PC-3 (cell line): Measurements from ENCODE around the gene DNAH3. TPM values are rescaled to one million over a fixed set of nuclear protein-coding genes. Genes with fewer than 3 reads are reported as not detected.
"Not testable (repeated sequence)": the region's sequence is repeated elsewhere in the genome, so short reads cannot be mapped to it uniquely, and the experiment has no call there.

Experiments
- ATAC-seq: fragments of 200-7000 bp; cut with Tn5 transposase; 2 replicates; pipeline ENCODE4 v1.9.1; 2020; ENCODE audit warnings: mild to moderate bottlenecking, moderate library complexity
- BruUV-seq: library from RNA; stranded (reverse); fragments of 400-500 nt; replicated peaks from 2 replicates; lab custom pipeline; 2021; lab: Mats Ljungman, UMichigan
- CTCF ChIA-PET: fragments of 300-600 bp; sonication (Branson Sonifier 250); formaldehyde crosslinking; loops from one replicate; lab custom pipeline; 2022; ENCODE audit warnings: antibody characterized with exemption; lab: Charles Lee
- POLR2A ChIA-PET: fragments of 300-600 bp; sonication (Branson Sonifier 250); formaldehyde crosslinking; loops from one replicate; lab custom pipeline; 2022; ENCODE audit warnings: antibody characterized with exemption; ENCODE audit not compliant: unreplicated experiment; lab: Charles Lee
- DNase-seq: peaks from one replicate; pipeline ENCODE4 v3.0.0-alpha.2; 2015
- H2AFZ ChIP-seq: fragments of 300-600 bp; sonication (generic); 2 replicates; pipeline ENCODE4 v1.6.0; 2016; ENCODE audit warnings: antibody characterized with exemption, low read length
- H3F3A ChIP-seq: fragments of 300-600 bp; sonication (generic); one replicate; pipeline ENCODE4 v1.6.0; 2017; ENCODE audit warnings: antibody characterized with exemption, low read length, control low read depth, mild to moderate bottlenecking; ENCODE audit not compliant: unreplicated experiment
- H3K27ac ChIP-seq: fragments of 300-600 bp; sonication (generic); 2 replicates; pipeline ENCODE4 v1.5.1; 2016; ENCODE audit warnings: mild to moderate bottlenecking, low read length
- H3K27me3 ChIP-seq: fragments of 300-600 bp; sonication (generic); 2 replicates; pipeline ENCODE4 v1.6.1; 2016; ENCODE audit warnings: low read length, mixed read lengths
- H3K36me3 ChIP-seq: fragments of 300-600 bp; sonication (generic); 2 replicates; pipeline ENCODE4 v1.6.1; 2016; ENCODE audit warnings: low read depth, mixed run types, low read length, mixed read lengths
- H3K4me1 ChIP-seq: fragments of 300-600 bp; sonication (generic); 2 replicates; pipeline ENCODE4 v1.5.1; 2016; ENCODE audit warnings: low read length; ENCODE audit not compliant: insufficient read depth
- H3K4me2 ChIP-seq: fragments of 300-600 bp; sonication (generic); 2 replicates; pipeline ENCODE4 v1.6.0; 2016; ENCODE audit warnings: low read length
- H3K4me3 ChIP-seq: fragments of 300-600 bp; sonication (generic); 2 replicates; pipeline ENCODE4 v1.5.1; 2016; ENCODE audit warnings: mild to moderate bottlenecking, low read length, mixed read lengths
- H3K79me2 ChIP-seq: fragments of 300-600 bp; sonication (generic); 2 replicates; pipeline ENCODE4 v1.6.1; 2017; ENCODE audit warnings: low read length, mixed read lengths
- H3K9ac ChIP-seq: fragments of 300-600 bp; sonication (generic); 2 replicates; pipeline ENCODE4 v1.6.0; 2016; ENCODE audit warnings: mild to moderate bottlenecking, low read length
- H3K9me2 ChIP-seq: fragments of 300-600 bp; sonication (generic); replicated peaks from 2 replicates; pipeline ENCODE4 v1.6.1; 2016; ENCODE audit warnings: mixed run types, low read length, mixed read lengths
- H3K9me3 ChIP-seq: fragments of 300-600 bp; sonication (generic); 2 replicates; pipeline ENCODE4 v1.6.1; 2016; ENCODE audit warnings: low read length, mixed read lengths
- H4K20me1 ChIP-seq: fragments of 300-600 bp; sonication (generic); 2 replicates; pipeline ENCODE4 v1.6.1; 2016; ENCODE audit warnings: low read length, mixed read lengths
- CTCF ChIP-seq: fragments of 300-600 bp; sonication (generic); conservative IDR thresholded peaks from 2 replicates; pipeline ENCODE4 v1.5.1; 2017; ENCODE audit warnings: antibody characterized with exemption, low read depth, mild to moderate bottlenecking, low read length
- EZH2 ChIP-seq: fragments of 300-600 bp; sonication (generic); IDR thresholded peaks from one replicate; pipeline ENCODE4 v1.6.1; 2017; ENCODE audit warnings: antibody characterized with exemption, mild to moderate bottlenecking, low read length; ENCODE audit not compliant: unreplicated experiment
- EZH2phosphoT487 ChIP-seq: fragments of 300-600 bp; sonication (generic); IDR thresholded peaks from 2 replicates; pipeline ENCODE4 v1.6.1; 2018; ENCODE audit warnings: mild to moderate bottlenecking, antibody characterized with exemption, low read length, borderline replicate concordance
- intact Hi-C: fragments of 100-400 bp; cut with micrococcal nuclease; formaldehyde crosslinking; loops from 2 replicates; pipeline ENCODE4 v1.9.0; 2023
- total RNA-seq: library from RNA; depleted of rRNA; stranded (reverse); fragments of >200 nt; gene quantifications from 2 replicates; pipeline ENCODE4 v1.2.3, GENCODE V29; 2014

The DNAH3 gene
- total RNA-seq, 1 experiment from 2014 or later, result 0.11 TPM

- Histone ChIP-seq H4K20me1 (no peaks in the 10 kb centered on the region), H3K4me2 (no peak overlapping the region), H3K9me2 (no peaks in the 10 kb centered on the region), H2AFZ (no peak overlapping the region), H3K79me2 (no peaks in the 10 kb centered on the region), H3K9ac (no peak overlapping the region), H3K27ac (no peak overlapping the region), H3K36me3 (no peaks in the 10 kb centered on the region), H3K9me3 (no peaks in the 10 kb centered on the region), H3K4me3 (no peak overlapping the region), H3K4me1 (no peaks in the 10 kb centered on the region), H3F3A (no peaks in the 10 kb centered on the region), H3K27me3 (no peaks in the 10 kb centered on the region)
- DNase-seq, result no peak
- no peak for TF ChIP-seq CTCF
- no peak for TF ChIP-seq EZH2phosphoT487
- no peak for TF ChIP-seq EZH2
- ChIA-PET CTCF (no interaction called here), POLR2A (no interaction called here)
- intact Hi-C loops, result no loop called here
- BruUV-seq, result no TSS peak
- ATAC-seq, result no peak
Measured at GRCh38 chr16:20997147-20997546, 153.5 kb downstream of the DNAH3 start.

- CTCF ChIA-PET, result no interaction called here
Measured at GRCh38 chr16:20995711-20996110, 154.9 kb downstream of the DNAH3 start.

GRCh38 chr16:20989496-20990070, 161.1 kb downstream of the DNAH3 start:
- ATAC-seq, H3K9ac ChIP-seq, H3K9me3 ChIP-seq, H3K27me3 ChIP-seq, CTCF ChIA-PET, H3K27ac ChIP-seq, H3K4me3 ChIP-seq, H3K36me3 ChIP-seq, H4K20me1 ChIP-seq, DNase-seq, H3K9me2 ChIP-seq, H3F3A ChIP-seq, POLR2A ChIA-PET, H3K4me1 ChIP-seq, intact Hi-C loops, H3K4me2 ChIP-seq, BruUV-seq, H3K79me2 ChIP-seq, H2AFZ ChIP-seq: not testable (repeated sequence)

More at GRCh38 chr16:20995711-20996110, 154.9 kb downstream of the DNAH3 start:
- POLR2A ChIA-PET, result no interaction called here
- Histone ChIP-seq H2AFZ (no peak overlapping the region), H3K27ac (no peak overlapping the region), H3K9ac (no peak overlapping the region), H3K27me3 (no peaks in the 10 kb centered on the region), H3F3A (no peaks in the 10 kb centered on the region), H3K4me1 (no peaks in the 10 kb centered on the region), H3K79me2 (no peaks in the 10 kb centered on the region), H4K20me1 (no peaks in the 10 kb centered on the region), H3K9me2 (no peaks in the 10 kb centered on the region), H3K4me2 (no peak overlapping the region), H3K9me3 (no peaks in the 10 kb centered on the region), H3K4me3 (no peak overlapping the region), H3K36me3 (no peaks in the 10 kb centered on the region)
- TF ChIP-seq EZH2 (no peak), CTCF (no peak), EZH2phosphoT487 (no peak)
- intact Hi-C loops, result no loop called here
- BruUV-seq, result no TSS peak
- DNase-seq, result no peak
- no peak for ATAC-seq
